NT2/D1 (cell line): ENCODE measurements around the gene PTCD1.

Source experiments
- DNase-seq: peaks from one replicate; pipeline ENCODE4 v3.0.0-alpha.2; 2011; ENCODE audit warnings: low read depth, low spot score
- H3K27me3 ChIP-seq: 2 replicates; pipeline ENCODE4 v1.6.0; 2011; ENCODE audit warnings: mild to moderate bottlenecking; ENCODE audit not compliant: insufficient read length, insufficient read depth
- H3K36me3 ChIP-seq: 2 replicates; pipeline ENCODE4 v1.6.1; 2011; ENCODE audit warnings: mild to moderate bottlenecking, low read length, mixed read lengths; ENCODE audit not compliant: insufficient read depth, insufficient read length
- H3K4me1 ChIP-seq: 2 replicates; pipeline ENCODE4 v1.5.1; 2011; ENCODE audit not compliant: insufficient read depth, insufficient read length
- H3K4me3 ChIP-seq: 2 replicates; pipeline ENCODE4 v1.5.1; 2011; ENCODE audit warnings: low read depth; ENCODE audit not compliant: insufficient read length
- H3K9ac ChIP-seq: 2 replicates; pipeline ENCODE4 v1.6.0; 2011; ENCODE audit warnings: low read depth; ENCODE audit not compliant: insufficient read length
- H3K9me3 ChIP-seq: 2 replicates; pipeline ENCODE4 v1.5.1; 2011; ENCODE audit warnings: mild to moderate bottlenecking, low read length; ENCODE audit not compliant: insufficient read depth
- SUZ12 ChIP-seq: IDR thresholded peaks from 2 replicates; pipeline ENCODE4 v1.6.1; 2011; ENCODE audit not compliant: insufficient read length, insufficient read depth; ENCODE audit errors: extremely low read depth
- YY1 ChIP-seq: IDR thresholded peaks from 2 replicates; pipeline ENCODE4 v1.6.1; 2011; ENCODE audit not compliant: insufficient read length, insufficient read depth
- ZNF274 ChIP-seq: IDR thresholded peaks from 2 replicates; pipeline ENCODE4 v1.6.1; 2011; ENCODE audit warnings: mild to moderate bottlenecking, low read depth, low read length

The PTCD1 gene

DNA sequence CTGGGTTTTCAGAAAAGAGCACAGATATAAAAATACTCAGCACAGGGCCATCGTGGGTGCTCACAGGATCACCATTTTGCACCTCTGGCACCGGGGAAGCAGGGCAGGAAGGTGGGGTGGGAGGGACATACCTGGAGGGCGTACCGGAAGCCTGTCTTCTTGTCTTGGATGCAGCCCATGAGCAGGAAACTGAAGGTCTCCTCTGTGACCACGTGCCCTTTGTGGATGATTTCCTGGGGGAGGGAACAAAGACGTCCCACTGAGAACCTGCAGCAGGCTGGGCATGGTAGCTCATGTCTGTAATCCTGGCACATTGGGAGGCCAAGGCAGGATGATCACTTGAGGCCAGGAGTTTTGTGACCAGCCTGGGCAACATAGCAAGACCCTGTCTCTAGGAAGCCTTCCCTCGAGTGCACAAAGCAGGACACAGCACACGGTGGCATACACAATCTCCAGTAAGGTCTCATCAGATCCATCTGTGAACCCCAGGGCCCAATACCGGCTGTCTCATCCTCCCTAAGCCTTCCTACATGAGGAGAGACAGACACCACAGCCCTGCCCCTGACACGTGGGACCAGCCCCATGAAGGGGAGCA, 9.5 kb downstream of the PTCD1 start:
- no peaks in the 10 kb centered on the region for H3K27me3 ChIP-seq
- H3K4me1 ChIP-seq, result no peaks in the 10 kb centered on the region
- peaks cover 63% of the 10 kb centered on the region for H3K36me3 ChIP-seq
- TF ChIP-seq YY1, result no peak
- no peak for TF ChIP-seq ZNF274
- no peak for TF ChIP-seq SUZ12
- no peak overlapping the region for H3K4me3 ChIP-seq
- no peak overlapping the region for H3K9ac ChIP-seq
- no peak for DNase-seq
- no peaks in the 10 kb centered on the region for H3K9me3 ChIP-seq

DNA sequence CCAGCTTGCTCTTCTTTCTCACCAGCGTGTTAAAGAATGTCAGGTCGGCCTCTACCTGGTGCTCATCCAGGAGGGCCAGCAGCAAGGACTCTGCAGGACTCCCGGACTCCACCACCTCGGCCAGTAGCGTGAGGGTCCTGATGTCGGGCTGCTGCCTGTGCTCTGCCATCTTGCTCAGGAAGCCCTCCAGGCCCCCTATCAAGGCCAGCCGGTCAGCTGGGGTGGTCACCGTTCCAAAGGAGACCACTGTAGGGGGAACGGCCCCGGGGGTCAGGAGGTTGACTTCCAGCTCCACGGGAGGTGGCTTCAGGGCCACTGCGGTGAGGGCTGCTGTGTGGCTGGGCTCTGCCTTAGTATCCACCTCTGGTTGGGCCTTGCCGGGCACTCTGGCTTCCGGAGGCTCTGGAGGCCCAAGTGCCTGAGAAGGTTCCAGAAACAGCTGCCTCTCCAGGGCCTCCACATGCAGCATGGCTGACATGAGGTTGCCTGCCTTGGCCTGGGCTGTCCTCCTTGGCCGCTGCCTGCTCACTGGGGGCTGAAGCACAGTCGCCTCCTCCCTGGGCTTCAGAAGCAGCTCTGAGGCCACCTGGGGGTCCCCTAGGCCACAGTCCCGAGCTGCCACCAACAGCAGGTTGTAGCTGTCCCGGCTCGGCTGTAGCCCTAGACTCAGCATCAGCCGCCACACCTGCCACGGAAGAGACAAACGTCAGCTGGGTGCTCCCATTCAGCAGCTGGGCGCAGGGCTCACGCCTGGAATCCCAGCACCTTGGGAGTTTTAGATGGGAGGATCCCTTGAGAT, 13.5 kb downstream of the PTCD1 start:
- H3K9me3 ChIP-seq, result no peaks in the 10 kb centered on the region
- no peak overlapping the region for H3K9ac ChIP-seq
- H3K27me3 ChIP-seq, result no peaks in the 10 kb centered on the region
- no peak for DNase-seq
- peaks cover 70% of the 10 kb centered on the region for H3K36me3 ChIP-seq
- H3K4me1 ChIP-seq, result no peaks in the 10 kb centered on the region
- no peak overlapping the region for H3K4me3 ChIP-seq
- TF ChIP-seq ZNF274 (no peak), SUZ12 (no peak), YY1 (no peak)

DNA sequence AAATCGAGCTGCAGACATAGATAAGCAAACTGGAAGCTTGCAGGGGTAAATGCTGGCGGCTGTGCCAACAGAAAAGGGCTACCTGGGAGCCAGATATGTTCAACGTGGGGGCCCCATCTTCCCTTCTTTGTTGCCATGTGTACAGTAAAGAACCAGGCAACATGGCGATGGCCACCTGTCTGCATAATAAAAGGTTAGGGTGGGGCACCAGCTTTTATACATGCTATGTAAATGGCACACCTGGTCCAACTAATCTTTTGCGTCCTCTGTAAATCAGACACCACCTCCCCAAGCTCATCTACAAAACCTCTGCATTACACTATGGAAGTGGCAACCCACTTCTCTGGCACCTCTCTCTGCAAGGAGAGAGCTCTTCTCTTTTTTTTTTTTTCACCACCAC, 16.0 kb downstream of the PTCD1 start:
- Histone ChIP-seq H3K9me3 (no peaks in the 10 kb centered on the region), H3K27me3 (no peaks in the 10 kb centered on the region), H3K36me3 (peaks cover 76% of the 10 kb centered on the region), H3K9ac (no peak overlapping the region), H3K4me1 (peaks cover 2% of the 10 kb centered on the region), H3K4me3 (no peak overlapping the region)
- no peak for TF ChIP-seq ZNF274
- TF ChIP-seq YY1, result no peak
- TF ChIP-seq SUZ12, result no peak
- DNase-seq, result no peak

DNA sequence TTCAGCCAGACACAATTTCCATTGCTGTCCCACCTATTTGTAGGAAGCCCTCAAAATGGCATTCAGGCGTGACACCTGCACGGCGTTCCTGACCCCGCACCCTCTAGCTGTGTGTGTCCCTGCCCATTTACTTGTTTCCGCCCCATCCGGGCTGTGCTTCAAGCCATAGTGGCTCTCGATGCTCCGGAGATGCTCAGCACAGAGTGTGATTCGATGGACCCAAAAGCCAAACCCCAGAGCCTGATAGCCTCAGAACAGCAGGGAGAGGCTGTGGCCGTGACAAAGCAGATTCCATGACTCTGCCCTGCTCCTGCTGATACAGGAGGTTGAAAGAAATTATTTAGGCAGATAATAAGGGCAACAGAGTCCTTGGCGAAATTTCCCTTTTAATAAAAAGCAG, 16.4 kb downstream of the PTCD1 start:
- H3K4me1 ChIP-seq, result peaks cover 2% of the 10 kb centered on the region
- H3K27me3 ChIP-seq, result no peaks in the 10 kb centered on the region
- no peak overlapping the region for H3K4me3 ChIP-seq
- H3K36me3 ChIP-seq, result peaks cover 81% of the 10 kb centered on the region
- no peak for TF ChIP-seq ZNF274
- no peak for TF ChIP-seq YY1
- no peak for TF ChIP-seq SUZ12
- no peak for DNase-seq
- H3K9me3 ChIP-seq, result no peaks in the 10 kb centered on the region
- no peak overlapping the region for H3K9ac ChIP-seq

DNA sequence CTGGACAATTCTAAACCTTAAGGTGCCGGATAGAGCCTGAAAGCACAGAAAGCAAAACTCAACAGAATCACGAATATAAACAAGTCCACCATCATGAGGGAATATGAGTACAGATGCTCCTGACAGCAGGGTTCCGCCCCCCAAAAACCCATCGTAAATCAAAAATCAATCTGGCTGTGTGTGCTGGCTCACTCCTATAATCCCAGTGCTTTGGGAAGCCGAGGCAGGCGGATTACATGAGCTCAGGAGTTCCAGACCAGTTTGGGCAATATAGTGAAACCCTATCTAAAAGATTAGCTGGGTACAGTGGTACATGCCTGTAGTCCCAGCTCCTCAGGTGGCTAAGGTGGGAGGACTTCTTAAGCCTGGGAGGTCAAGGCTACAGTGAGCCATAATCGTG, 17.6 kb downstream of the PTCD1 start:
- H3K36me3 ChIP-seq, result peaks cover 90% of the 10 kb centered on the region

DNA sequence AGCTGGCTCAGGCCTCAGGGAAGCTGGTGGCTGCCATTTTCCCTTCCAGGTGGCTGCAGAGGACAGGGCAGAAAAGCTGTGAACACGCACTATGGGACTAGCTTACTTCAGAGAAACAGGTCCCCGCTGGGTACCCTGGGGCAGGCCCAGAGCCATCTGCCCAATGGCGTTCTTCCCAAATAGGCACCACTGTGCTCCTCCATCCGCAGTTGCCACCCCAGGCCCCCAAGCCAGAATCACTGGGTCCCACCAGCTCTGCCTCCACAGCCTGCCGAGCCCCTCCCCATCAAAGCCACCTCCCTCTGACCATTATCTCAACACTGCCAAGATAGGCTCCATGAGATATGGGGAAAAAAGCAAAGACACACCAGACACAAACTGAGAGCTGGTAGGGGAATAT, 18.4 kb downstream of the PTCD1 start:
- Histone ChIP-seq H3K4me3 (no peak overlapping the region), H3K27me3 (no peaks in the 10 kb centered on the region), H3K36me3 (peaks cover 86% of the 10 kb centered on the region), H3K9ac (no peak overlapping the region), H3K9me3 (no peaks in the 10 kb centered on the region), H3K4me1 (peaks cover 2% of the 10 kb centered on the region)
- DNase-seq, result no peak
- TF ChIP-seq SUZ12 (no peak), ZNF274 (no peak), YY1 (no peak)

More for the DNA sequence above, 17.6 kb downstream of the PTCD1 start:
- no peak overlapping the region for H3K9ac ChIP-seq
- no peaks in the 10 kb centered on the region for H3K27me3 ChIP-seq
- no peaks in the 10 kb centered on the region for H3K9me3 ChIP-seq
- no peak overlapping the region for H3K4me3 ChIP-seq
- peaks cover 2% of the 10 kb centered on the region for H3K4me1 ChIP-seq
- TF ChIP-seq ZNF274, result no peak
- TF ChIP-seq YY1, result no peak
- TF ChIP-seq SUZ12, result no peak
- no peak for DNase-seq

DNA sequence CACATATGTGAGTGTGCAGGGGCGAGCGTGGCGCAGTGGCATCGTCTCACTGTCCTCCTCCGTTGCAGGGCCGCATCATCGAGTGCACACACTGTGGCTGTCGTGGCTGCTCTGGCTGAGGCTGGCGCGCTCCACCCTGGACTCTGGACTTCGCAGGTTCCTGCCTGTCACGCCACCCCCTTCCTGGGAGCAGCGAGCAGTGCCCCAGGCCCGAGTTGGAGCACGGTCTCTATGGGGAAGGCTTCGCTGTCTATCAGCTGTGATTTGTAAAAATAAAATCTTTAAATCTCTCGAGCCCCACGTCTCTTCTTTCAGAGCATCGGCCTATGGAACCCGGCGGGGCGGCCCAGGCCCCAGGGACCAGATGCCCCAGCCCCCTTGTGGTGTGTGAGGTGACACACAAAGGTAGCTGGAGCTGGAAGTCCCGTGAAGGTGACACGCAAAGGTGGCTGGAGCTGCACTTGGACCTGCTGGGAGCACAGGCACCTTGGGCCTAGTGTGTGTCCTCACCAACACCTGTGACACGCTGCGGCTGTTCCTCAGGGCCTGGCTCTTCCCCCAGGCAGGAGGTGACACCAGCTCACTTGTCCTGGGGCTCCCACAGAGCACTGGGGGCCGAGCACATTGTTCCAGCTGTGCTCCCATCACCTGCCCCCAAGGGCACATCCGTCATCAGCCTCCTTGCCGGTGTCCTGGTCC, 19.1 kb downstream of the PTCD1 start:
- no peaks in the 10 kb centered on the region for H3K9me3 ChIP-seq
- H3K36me3 ChIP-seq, result peaks cover 86% of the 10 kb centered on the region

More for the DNA sequence above, 19.1 kb downstream of the PTCD1 start:
- DNase-seq, result no peak
- Histone ChIP-seq H3K9ac (no peak overlapping the region), H3K27me3 (no peaks in the 10 kb centered on the region), H3K4me3 (no peak overlapping the region), H3K4me1 (peaks cover 2% of the 10 kb centered on the region)
- TF ChIP-seq YY1 (no peak), ZNF274 (no peak), SUZ12 (no peak)
